ENCODE results near the gene OSBPL6.
A peak's percentile ranks its signal among the peaks of the same experiment; 100 is the strongest.

Gene OSBPL6

GRCh38 chr2:178243961-178244360 lies 49.6 kb downstream of the OSBPL6 start:
- H3K4me1 Mint-ChIP-seq, result peaks cover 28% of the 10 kb centered on the region
- no peak for DNase-seq
- H3K27me3 Mint-ChIP-seq (ENCODE audit: low read depth, poor library complexity), result peaks cover 8% of the 10 kb centered on the region
- no peak overlapping the region for H3K27ac Mint-ChIP-seq
- H3K36me3 Mint-ChIP-seq (ENCODE audit: low read depth), result no peaks in the 10 kb centered on the region
- TF ChIP-seq, protein P1, sequence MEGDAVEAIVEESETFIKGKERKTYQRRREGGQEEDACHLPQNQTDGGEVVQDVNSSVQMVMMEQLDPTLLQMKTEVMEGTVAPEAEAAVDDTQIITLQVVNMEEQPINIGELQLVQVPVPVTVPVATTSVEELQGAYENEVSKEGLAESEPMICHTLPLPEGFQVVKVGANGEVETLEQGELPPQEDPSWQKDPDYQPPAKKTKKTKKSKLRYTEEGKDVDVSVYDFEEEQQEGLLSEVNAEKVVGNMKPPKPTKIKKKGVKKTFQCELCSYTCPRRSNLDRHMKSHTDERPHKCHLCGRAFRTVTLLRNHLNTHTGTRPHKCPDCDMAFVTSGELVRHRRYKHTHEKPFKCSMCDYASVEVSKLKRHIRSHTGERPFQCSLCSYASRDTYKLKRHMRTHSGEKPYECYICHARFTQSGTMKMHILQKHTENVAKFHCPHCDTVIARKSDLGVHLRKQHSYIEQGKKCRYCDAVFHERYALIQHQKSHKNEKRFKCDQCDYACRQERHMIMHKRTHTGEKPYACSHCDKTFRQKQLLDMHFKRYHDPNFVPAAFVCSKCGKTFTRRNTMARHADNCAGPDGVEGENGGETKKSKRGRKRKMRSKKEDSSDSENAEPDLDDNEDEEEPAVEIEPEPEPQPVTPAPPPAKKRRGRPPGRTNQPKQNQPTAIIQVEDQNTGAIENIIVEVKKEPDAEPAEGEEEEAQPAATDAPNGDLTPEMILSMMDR (IDR thresholded peaks at IDR 0.05), result no peak
- no peaks in the 10 kb centered on the region for H3K9me3 Mint-ChIP-seq
- H3K4me3 Mint-ChIP-seq, result no peak overlapping the region

DNA sequence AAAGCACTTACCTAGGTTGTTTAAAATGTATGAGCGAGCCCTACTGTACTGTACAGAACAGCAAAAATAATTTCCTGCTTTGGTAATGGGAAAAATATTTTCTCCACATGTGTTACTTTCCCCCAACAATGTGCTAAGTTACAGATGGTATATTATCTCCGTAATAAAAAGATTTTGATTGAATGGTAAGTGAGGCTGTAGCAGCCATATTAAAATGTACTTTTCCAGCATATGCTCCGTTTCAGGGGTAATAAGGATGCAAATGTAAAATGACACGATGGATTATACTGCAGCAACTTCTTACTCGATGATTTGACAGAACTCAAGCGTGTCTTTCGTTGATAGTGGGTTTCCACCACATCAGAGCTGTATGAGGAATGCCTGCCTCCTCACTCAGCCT lies 50.5 kb downstream of the OSBPL6 start:
- no peaks in the 10 kb centered on the region for H3K36me3 Mint-ChIP-seq (ENCODE audit: low read depth)
- H3K9me3 Mint-ChIP-seq, result no peaks in the 10 kb centered on the region
- peaks cover 28% of the 10 kb centered on the region for H3K4me1 Mint-ChIP-seq
- H3K27ac Mint-ChIP-seq, result no peak overlapping the region
- H3K4me3 Mint-ChIP-seq, result no peak overlapping the region
- no peak for DNase-seq
- TF ChIP-seq, protein P1 (IDR thresholded peaks at IDR 0.05), result no peak
- peaks cover 8% of the 10 kb centered on the region for H3K27me3 Mint-ChIP-seq (ENCODE audit: low read depth, poor library complexity)

DNA sequence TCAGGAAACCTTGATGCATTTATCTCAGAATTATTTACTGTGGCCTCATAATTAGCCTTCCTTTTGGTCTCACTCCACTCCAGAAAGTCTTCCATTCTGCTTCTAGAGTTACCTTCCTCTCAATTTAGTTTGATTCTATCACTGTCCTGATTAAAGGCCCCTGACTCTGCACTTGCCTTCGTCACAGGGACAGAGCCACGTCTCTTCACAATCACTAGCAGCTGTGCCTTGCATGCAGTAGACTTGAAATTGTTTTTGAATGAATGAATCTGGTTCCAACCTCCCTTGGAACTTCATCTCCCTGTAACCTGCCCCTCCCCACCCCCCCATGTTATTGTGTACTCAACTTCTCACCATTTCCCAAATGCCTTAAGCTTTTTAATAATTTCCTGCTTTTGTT lies 52.4 kb downstream of the OSBPL6 start:
- Mint-ChIP-seq H3K27me3 (ENCODE audit: low read depth, poor library complexity) (peaks cover 8% of the 10 kb centered on the region), H3K27ac (peak overlapping the region; percentile 2), H3K36me3 (ENCODE audit: low read depth) (no peaks in the 10 kb centered on the region), H3K9me3 (no peaks in the 10 kb centered on the region), H3K4me3 (no peak overlapping the region), H3K4me1 (peaks cover 41% of the 10 kb centered on the region)
- no peak for DNase-seq
- TF ChIP-seq, protein P1 (IDR thresholded peaks at IDR 0.05), result no peak

DNA sequence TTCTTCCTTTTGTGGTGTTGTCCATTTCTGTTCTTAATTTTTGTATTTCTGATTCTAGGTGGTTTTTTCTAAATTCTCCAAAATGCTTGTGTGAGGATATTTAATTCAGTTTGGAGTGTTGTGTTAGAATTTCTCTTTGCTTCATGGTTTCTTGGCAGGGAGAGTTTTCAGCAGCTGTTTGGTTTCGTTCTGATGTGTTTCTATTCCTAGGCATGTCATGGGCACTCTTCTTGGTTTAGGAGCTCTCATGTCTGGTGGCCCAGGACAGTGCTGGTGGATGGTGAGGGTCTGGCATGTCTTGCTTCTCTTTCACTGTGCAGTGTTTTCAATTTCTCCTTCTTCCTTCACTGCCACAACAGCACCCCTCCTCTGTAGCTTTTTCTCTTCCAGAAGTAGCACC lies 52.9 kb downstream of the OSBPL6 start:
- Mint-ChIP-seq H3K36me3 (ENCODE audit: low read depth) (no peaks in the 10 kb centered on the region), H3K27me3 (ENCODE audit: low read depth, poor library complexity) (peaks cover 8% of the 10 kb centered on the region), H3K27ac (no peak overlapping the region), H3K9me3 (no peaks in the 10 kb centered on the region), H3K4me3 (no peak overlapping the region), H3K4me1 (peaks cover 39% of the 10 kb centered on the region)
- TF ChIP-seq, protein P1 (IDR thresholded peaks at IDR 0.05), result no peak
- no peak for DNase-seq

DNA sequence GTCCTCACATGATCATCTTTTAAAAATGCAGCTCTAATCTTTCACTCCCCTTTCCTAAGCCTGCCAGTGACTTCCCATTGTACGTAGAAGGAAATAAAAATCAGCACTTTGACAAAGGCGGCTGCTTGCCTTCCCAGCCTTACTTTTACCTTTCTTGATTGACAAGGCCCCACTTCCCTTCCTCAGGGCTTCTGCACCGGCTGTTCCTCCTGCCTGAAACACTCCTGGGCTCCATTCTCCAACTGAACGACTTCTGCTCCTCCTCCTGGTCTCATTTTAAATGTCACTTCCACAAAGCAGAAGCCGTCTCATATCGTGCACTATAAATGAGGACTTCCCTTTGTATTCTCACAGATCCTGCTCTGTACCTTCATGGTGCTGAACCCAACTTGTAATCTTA lies 56.1 kb downstream of the OSBPL6 start:
- H3K27ac Mint-ChIP-seq, result peak overlapping the region; percentile 53
- no peak for DNase-seq
- TF ChIP-seq, protein P1 (IDR thresholded peaks at IDR 0.05), result no peak

DNA sequence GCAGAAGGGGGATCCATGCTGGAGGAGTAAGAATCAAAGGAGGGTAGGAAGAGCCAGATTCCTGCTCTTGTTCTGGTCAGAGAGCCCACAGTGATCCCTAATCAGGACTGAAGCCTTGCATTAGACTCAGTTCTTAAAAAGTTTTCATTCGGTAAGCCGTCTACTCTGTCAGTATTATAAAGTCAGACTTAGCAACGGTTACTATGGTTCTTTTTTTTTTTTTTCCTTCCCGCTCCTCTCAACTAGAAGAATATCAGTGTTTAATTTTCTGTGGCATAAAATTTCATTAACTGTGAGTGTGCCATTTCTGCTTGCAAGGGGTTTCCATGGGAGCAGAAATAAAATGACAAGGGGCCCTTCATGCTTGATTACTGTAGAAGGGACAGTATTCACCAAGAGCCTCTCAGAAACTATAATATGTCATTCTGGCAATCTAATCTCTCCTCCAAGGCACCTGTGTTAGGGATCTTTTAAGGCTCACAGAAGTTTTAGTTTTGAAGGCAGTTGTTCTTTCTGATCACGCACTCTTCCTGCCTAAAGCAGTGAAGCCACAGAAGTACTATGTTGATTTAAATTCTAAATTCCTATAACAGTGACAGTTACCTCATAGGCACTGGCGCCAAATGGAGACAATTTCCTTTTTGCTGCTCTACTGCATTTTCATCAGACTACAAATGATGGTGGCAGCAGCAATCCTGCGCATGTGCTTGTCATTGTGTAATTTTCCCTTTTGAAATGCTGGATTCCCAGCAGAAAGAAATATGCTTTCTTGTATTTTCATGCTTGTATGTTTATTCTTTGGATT lies 57.0 kb downstream of the OSBPL6 start:
- peak overlapping the region; percentile 27 for H3K27ac Mint-ChIP-seq
- no peaks in the 10 kb centered on the region for H3K36me3 Mint-ChIP-seq (ENCODE audit: low read depth)
- H3K27me3 Mint-ChIP-seq (ENCODE audit: low read depth, poor library complexity), result peaks cover 8% of the 10 kb centered on the region
- H3K4me3 Mint-ChIP-seq, result no peak overlapping the region
- no peak for DNase-seq
- no peaks in the 10 kb centered on the region for H3K9me3 Mint-ChIP-seq
- peaks cover 53% of the 10 kb centered on the region for H3K4me1 Mint-ChIP-seq
- TF ChIP-seq, protein P1 (IDR thresholded peaks at IDR 0.05), result no peak

More for the DNA sequence above, 56.1 kb downstream of the OSBPL6 start:
- H3K4me3 Mint-ChIP-seq, result no peak overlapping the region
- peaks cover 51% of the 10 kb centered on the region for H3K4me1 Mint-ChIP-seq
- H3K9me3 Mint-ChIP-seq, result no peaks in the 10 kb centered on the region
- H3K27me3 Mint-ChIP-seq (ENCODE audit: low read depth, poor library complexity), result peaks cover 8% of the 10 kb centered on the region
- no peaks in the 10 kb centered on the region for H3K36me3 Mint-ChIP-seq (ENCODE audit: low read depth)
